ENCODE measurements around the gene LGR6.

LGR6 gene

GRCh38 chr1:202163281-202164270 is 30.0 kb upstream of the LGR6 start:
- Histone ChIP-seq H3K79me2 (ENCODE audit: insufficient read depth, low read depth) (no peaks in the 10 kb centered on the region), H3K9ac (no peak overlapping the region), H3K36me3 (ENCODE audit: insufficient read depth) (no peaks in the 10 kb centered on the region), H2AFZ (ENCODE audit: low read depth) (no peak overlapping the region), H3K27ac (no peak overlapping the region), H3K4me2 (no peak overlapping the region), H3K4me3 (IDR thresholded peaks at IDR 0.05; ENCODE audit: insufficient read depth, low read depth, low read length) (no peak overlapping the region), H3K27me3 (ENCODE audit: insufficient read depth, low read depth) (peaks cover 13% of the 10 kb centered on the region; the same call in 1 of the 2 replicates), H4K20me1 (ENCODE audit: insufficient read depth) (no peaks in the 10 kb centered on the region), H3K4me1 (ENCODE audit: low read depth, poor library complexity, severe bottlenecking) (peaks cover 4% of the 10 kb centered on the region)
- TF ChIP-seq, protein P1, sequence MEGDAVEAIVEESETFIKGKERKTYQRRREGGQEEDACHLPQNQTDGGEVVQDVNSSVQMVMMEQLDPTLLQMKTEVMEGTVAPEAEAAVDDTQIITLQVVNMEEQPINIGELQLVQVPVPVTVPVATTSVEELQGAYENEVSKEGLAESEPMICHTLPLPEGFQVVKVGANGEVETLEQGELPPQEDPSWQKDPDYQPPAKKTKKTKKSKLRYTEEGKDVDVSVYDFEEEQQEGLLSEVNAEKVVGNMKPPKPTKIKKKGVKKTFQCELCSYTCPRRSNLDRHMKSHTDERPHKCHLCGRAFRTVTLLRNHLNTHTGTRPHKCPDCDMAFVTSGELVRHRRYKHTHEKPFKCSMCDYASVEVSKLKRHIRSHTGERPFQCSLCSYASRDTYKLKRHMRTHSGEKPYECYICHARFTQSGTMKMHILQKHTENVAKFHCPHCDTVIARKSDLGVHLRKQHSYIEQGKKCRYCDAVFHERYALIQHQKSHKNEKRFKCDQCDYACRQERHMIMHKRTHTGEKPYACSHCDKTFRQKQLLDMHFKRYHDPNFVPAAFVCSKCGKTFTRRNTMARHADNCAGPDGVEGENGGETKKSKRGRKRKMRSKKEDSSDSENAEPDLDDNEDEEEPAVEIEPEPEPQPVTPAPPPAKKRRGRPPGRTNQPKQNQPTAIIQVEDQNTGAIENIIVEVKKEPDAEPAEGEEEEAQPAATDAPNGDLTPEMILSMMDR (conservative IDR thresholded peaks at IDR 0.05; ENCODE audit: low read depth, low read length): no peak

GRCh38 chr1:202164271-202165037 is 29.1 kb upstream of the LGR6 start:
- Histone ChIP-seq H3K27me3 (ENCODE audit: insufficient read depth, low read depth) (peaks cover 13% of the 10 kb centered on the region; the same call in 1 of the 2 replicates), H3K36me3 (ENCODE audit: insufficient read depth) (no peaks in the 10 kb centered on the region), H3K4me3 (IDR thresholded peaks at IDR 0.05; ENCODE audit: insufficient read depth, low read depth, low read length) (no peak overlapping the region), H2AFZ (ENCODE audit: low read depth) (no peak overlapping the region), H3K27ac (no peak overlapping the region), H3K4me2 (no peak overlapping the region), H3K4me1 (ENCODE audit: low read depth, poor library complexity, severe bottlenecking) (peaks cover 4% of the 10 kb centered on the region), H4K20me1 (ENCODE audit: insufficient read depth) (no peaks in the 10 kb centered on the region), H3K79me2 (ENCODE audit: insufficient read depth, low read depth) (no peaks in the 10 kb centered on the region), H3K9ac (no peak overlapping the region)
- TF ChIP-seq, protein P1 (conservative IDR thresholded peaks at IDR 0.05; ENCODE audit: low read depth, low read length): no peak

- no peak overlapping the region for H3K4me2 ChIP-seq
- peaks cover 13% of the 10 kb centered on the region; the same call in 1 of the 2 replicates for H3K27me3 ChIP-seq (ENCODE audit: insufficient read depth, low read depth)
- no peak overlapping the region for H2AFZ ChIP-seq (ENCODE audit: low read depth)
- no peak overlapping the region for H3K27ac ChIP-seq
- TF ChIP-seq, protein P1 (conservative IDR thresholded peaks at IDR 0.05; ENCODE audit: low read depth, low read length): no peak
- no peak overlapping the region for H3K9ac ChIP-seq
- no peaks in the 10 kb centered on the region for H3K36me3 ChIP-seq (ENCODE audit: insufficient read depth)
- H3K4me1 ChIP-seq (ENCODE audit: low read depth, poor library complexity, severe bottlenecking): peaks cover 4% of the 10 kb centered on the region
- H3K4me3 ChIP-seq (IDR thresholded peaks at IDR 0.05; ENCODE audit: insufficient read depth, low read depth, low read length): no peak overlapping the region
- no peaks in the 10 kb centered on the region for H3K79me2 ChIP-seq (ENCODE audit: insufficient read depth, low read depth)
- H4K20me1 ChIP-seq (ENCODE audit: insufficient read depth): no peaks in the 10 kb centered on the region
Measured at GRCh38 chr1:202165267-202165941, 28.2 kb upstream of the LGR6 start.
